H1 (cell line): ENCODE measurements around the gene AVPI1. TPM values are rescaled to one million over a fixed set of nuclear protein-coding genes. Genes with fewer than 3 reads are reported as not detected.

Experiments
- CTCF ChIA-PET: fragments of 300-600 bp; sonication (Branson Sonifier 250); formaldehyde crosslinking; loops from one replicate; lab custom pipeline; 2021; ENCODE audit not compliant: partially characterized antibody; lab: Charles Lee
- POLR2A ChIA-PET: fragments of 300-600 bp; sonication (Branson Sonifier 250); formaldehyde crosslinking; loops from one replicate; lab custom pipeline; 2021; ENCODE audit warnings: inconsistent platforms; ENCODE audit not compliant: partially characterized antibody; lab: Charles Lee
- DNase-seq, 2 experiments: peaks; one replicate each; pipeline versions ENCODE4 v3.0.0 to v3.0.0-alpha.2; 2010 to 2022; ENCODE audit warnings: low spot score in 2 of 2, low read depth in 1 of 2, mixed read lengths in 1 of 2
- FAIRE-seq: peaks from 2 replicates; lab custom pipeline; 2011; peaks lifted over from hg19 to GRCh38; lab: Jason Lieb, UNC
- H2AFZ ChIP-seq: 2 replicates; pipeline ENCODE4 v1.8.1; 2012; ENCODE audit warnings: low read length, inconsistent platforms
- H2AK5ac ChIP-seq: 2 replicates; pipeline ENCODE4 v1.6.1; 2013; ENCODE audit warnings: low read depth, low read length
- H2BK120ac ChIP-seq: replicated peaks from 2 replicates; pipeline ENCODE3; 2013; ENCODE audit warnings: low read depth, low read length, inconsistent platforms
- H2BK12ac ChIP-seq: 2 replicates; pipeline ENCODE4 v1.6.1; 2013; ENCODE audit warnings: low read depth, low read length
- H2BK15ac ChIP-seq: 2 replicates; pipeline ENCODE4 v1.6.1; 2013; ENCODE audit warnings: low read length
- H2BK20ac ChIP-seq: 2 replicates; pipeline ENCODE4 v1.6.1; 2013; ENCODE audit warnings: low read length
- H2BK5ac ChIP-seq: 2 replicates; pipeline ENCODE4 v1.6.1; 2013; ENCODE audit warnings: low read depth, low read length
- H3K14ac ChIP-seq: 2 replicates; pipeline ENCODE4 v1.6.1; 2013; ENCODE audit warnings: inconsistent platforms; ENCODE audit not compliant: insufficient read length
- H3K18ac ChIP-seq: 2 replicates; pipeline ENCODE4 v1.6.1; 2013; ENCODE audit warnings: low read length; ENCODE audit errors: extremely low read depth
- H3K23ac ChIP-seq: 2 replicates; pipeline ENCODE4 v1.6.1; 2013; ENCODE audit warnings: inconsistent platforms; ENCODE audit not compliant: insufficient read length
- H3K23me2 ChIP-seq: 2 replicates; pipeline ENCODE4 v1.6.1; 2013; ENCODE audit warnings: low read depth, low read length
- H3K27ac ChIP-seq: 2 replicates; pipeline ENCODE4 v1.6.1; 2011; ENCODE audit warnings: low read depth, low read length, inconsistent platforms
- H3K27me3 ChIP-seq, 4 experiments: replicated peaks in 1 of 4; 1 replicate in 1 of 4; 2 replicates in 3 of 4; pipeline versions ENCODE4 v1.6.1 to v1.8.1; 2011 to 2013; ENCODE audit warnings: low read length in 3 of 4, mild to moderate bottlenecking in 3 of 4, inconsistent platforms in 2 of 4, mixed read lengths in 2 of 4, moderate library complexity in 1 of 4; ENCODE audit not compliant: control insufficient read depth in 3 of 4, insufficient read depth in 3 of 4; ENCODE audit errors: extremely low read depth in 1 of 4
- H3K36me3 ChIP-seq, 4 experiments: 2 replicates each; pipeline versions ENCODE4 v1.6.1 to v1.8.1; 2011 to 2013; ENCODE audit warnings: mild to moderate bottlenecking in 4 of 4, low read length in 3 of 4, moderate library complexity in 2 of 4, control low read depth in 1 of 4, inconsistent platforms in 1 of 4; ENCODE audit not compliant: insufficient read depth in 4 of 4, control insufficient read depth in 2 of 4
- H3K4ac ChIP-seq: replicated peaks from 2 replicates; pipeline ENCODE3; 2013; ENCODE audit warnings: low read length, low read depth, mixed read lengths, inconsistent platforms; ENCODE audit not compliant: insufficient read length
- H3K4me1 ChIP-seq, 4 experiments: replicated peaks in 1 of 4; 1 replicate in 1 of 4; 2 replicates in 3 of 4; pipeline versions ENCODE4 v1.6.1 to v1.8.1; 2011 to 2013; ENCODE audit warnings: low read length in 3 of 4, inconsistent platforms in 2 of 4, mixed read lengths in 1 of 4; ENCODE audit not compliant: insufficient read depth in 4 of 4, control insufficient read depth in 3 of 4
- H3K4me2 ChIP-seq, 2 experiments: 2 replicates each; pipeline versions ENCODE4 v1.6.1 to v1.8.1; 2011 to 2013; ENCODE audit warnings: low read depth in 2 of 2, low read length in 2 of 2, control low read depth in 1 of 2, inconsistent platforms in 1 of 2, mild to moderate bottlenecking in 1 of 2; ENCODE audit not compliant: insufficient read depth in 1 of 2
- H3K4me3 ChIP-seq, 4 experiments: fragments of 200-600, 300-600 bp in 1 of 4; sonication (generic), shearing (Covaris generic), sonication (Bioruptor Twin) in 1 of 4; 2 replicates each; pipeline versions ENCODE4 v1.5.1 to v1.8.1; 2011 to 2016; ENCODE audit warnings: low read length in 4 of 4, low read depth in 3 of 4, control low read depth in 2 of 4, inconsistent platforms in 2 of 4, mild to moderate bottlenecking in 2 of 4, mixed read lengths in 1 of 4, moderate library complexity in 1 of 4; ENCODE audit not compliant: insufficient read depth in 2 of 4; ENCODE audit errors: extremely low read depth in 1 of 4
- H3K56ac ChIP-seq: replicated peaks from 2 replicates; pipeline ENCODE3; 2013; ENCODE audit warnings: low read depth, mild to moderate bottlenecking, mixed read lengths, low read length, inconsistent platforms; ENCODE audit not compliant: insufficient read length
- H3K79me1 ChIP-seq: 2 replicates; pipeline ENCODE4 v1.6.1; 2013; ENCODE audit warnings: low read depth, low read length, control low read depth
- H3K79me2 ChIP-seq, 2 experiments: 2 replicates each; pipeline versions ENCODE4 v1.6.1 to v1.8.1; 2012 to 2013; ENCODE audit warnings: low read length in 2 of 2, mild to moderate bottlenecking in 2 of 2, inconsistent platforms in 1 of 2; ENCODE audit not compliant: insufficient read depth in 2 of 2, control insufficient read depth in 1 of 2
- H3K9ac ChIP-seq, 4 experiments: replicated peaks in 1 of 4; 1 replicate in 1 of 4; 2 replicates in 3 of 4; pipeline versions ENCODE4 v1.6.1 to v1.8.1; 2011 to 2013; ENCODE audit warnings: low read depth in 3 of 4, low read length in 3 of 4, control low read depth in 2 of 4, mild to moderate bottlenecking in 2 of 4, moderate library complexity in 2 of 4, inconsistent platforms in 1 of 4; ENCODE audit errors: extremely low read depth in 1 of 4
- H3K9me3 ChIP-seq, 2 experiments: 2 replicates each; pipeline versions ENCODE4 v1.6.1 to v1.8.1; 2012 to 2013; ENCODE audit warnings: mild to moderate bottlenecking in 2 of 2, moderate library complexity in 2 of 2, control low read depth in 1 of 2, inconsistent platforms in 1 of 2, low read depth in 1 of 2, low read length in 1 of 2, mixed read lengths in 1 of 2; ENCODE audit not compliant: insufficient read depth in 2 of 2
- H4K20me1 ChIP-seq, 2 experiments: replicated peaks in 1 of 2; 2 replicates each; pipeline versions ENCODE3 to v1.8.1; 2011 to 2013; ENCODE audit warnings: inconsistent platforms in 2 of 2, low read length in 2 of 2, mild to moderate bottlenecking in 1 of 2; ENCODE audit not compliant: insufficient read depth in 2 of 2, control insufficient read depth in 1 of 2
- H4K5ac ChIP-seq: 2 replicates; pipeline ENCODE4 v1.6.1; 2013; ENCODE audit warnings: low read length, low read depth, mixed read lengths, inconsistent platforms; ENCODE audit not compliant: insufficient read length
- H4K8ac ChIP-seq: 2 replicates; pipeline ENCODE4 v1.8.0; 2013; ENCODE audit warnings: mild to moderate bottlenecking, moderate library complexity, low read length, inconsistent platforms; ENCODE audit not compliant: insufficient read depth; ENCODE audit errors: extremely low read depth
- H4K91ac ChIP-seq: replicated peaks from 2 replicates; pipeline ENCODE3; 2013; ENCODE audit warnings: low read length, mixed read lengths, inconsistent platforms; ENCODE audit not compliant: insufficient read length
- CREB1 ChIP-seq: IDR thresholded peaks from 2 replicates; pipeline ENCODE4 v1.6.1; 2012; ENCODE audit warnings: inconsistent platforms
- KDM1A ChIP-seq: fragments of 200-600, 300-600 bp; sonication (generic); IDR thresholded peaks from 2 replicates; pipeline ENCODE4 v1.7.1; 2016; ENCODE audit warnings: mild to moderate bottlenecking, low read length, borderline replicate concordance
- SIN3A ChIP-seq, 2 experiments: IDR thresholded peaks in 1 of 2; conservative IDR thresholded peaks in 1 of 2; 2 replicates each; pipeline ENCODE4 v1.6.1; 2011 to 2012; ENCODE audit warnings: low read length in 2 of 2, improper control_type of control experiment in 1 of 2, low read depth in 1 of 2, mild to moderate bottlenecking in 1 of 2
- WGBS, 2 experiments: shearing (Covaris generic) in 1 of 2; methylation state at CpG; one replicate each; pipeline versions ENCODE4 v1.1.6 to v1.1.7; 2013 to 2015; ENCODE audit warnings: low lambda C conversion rate in 2 of 2, mixed read lengths in 2 of 2, inconsistent platforms in 1 of 2, low coverage in 1 of 2, missing lambda C conversion rate in 1 of 2; ENCODE audit not compliant: insufficient replicate concordance in 2 of 2, insufficient coverage in 1 of 2, insufficient read length in 1 of 2; ENCODE audit errors: extremely low coverage in 1 of 2, missing lambda C conversion rate in 1 of 2; 5-methylcytosine and 5-hydroxymethylcytosine counted together
- polyA plus RNA-seq, 7 experiments: library from polyadenylated mRNA; depleted of rRNA in 3 of 7; stranded (reverse) in 5 of 7; unstranded in 2 of 7; fragments of >200 nt in 5 of 7; fragments of 200-250 nt in 2 of 7; gene quantifications; 1 replicate in 5 of 7; 2 replicates in 1 of 7; 4 replicates in 1 of 7; pipeline versions ENCODE4 v1.2.1 to v1.2.3, GENCODE V29; 2011 to 2013; ENCODE audit warnings: missing spikeins in 2 of 7, mixed read lengths in 2 of 7
- total RNA-seq: library from RNA; stranded (reverse); fragmentation: NEBNext Ultra II Directional; extraction: Animal tissue kit (Norgen Biotek cat#: 25700); gene quantifications from 2 replicates; pipeline ENCODE4 v1.2.1, GENCODE V29; 2021
- TF ChIP-seq, protein P1 (sequence below), 3 experiments: IDR thresholded peaks; 1 replicate in 2 of 3; 2 replicates in 1 of 3; pipeline versions ENCODE4 v1.5.1 to v1.6.1; 2011; ENCODE audit warnings: low read length in 3 of 3, mild to moderate bottlenecking in 3 of 3, inconsistent platforms in 2 of 3, low read depth in 1 of 3, moderate library complexity in 1 of 3; ENCODE audit not compliant: insufficient read depth in 1 of 3; ENCODE audit errors: control extremely low read depth in 1 of 3

AVPI1 gene
- total and polyA plus RNA-seq, 2 of the 8 experiments (the other 6 are each of a cell fraction or from before 2014, with no cell fraction given) = 9.0 to 13.5 TPM

DNA sequence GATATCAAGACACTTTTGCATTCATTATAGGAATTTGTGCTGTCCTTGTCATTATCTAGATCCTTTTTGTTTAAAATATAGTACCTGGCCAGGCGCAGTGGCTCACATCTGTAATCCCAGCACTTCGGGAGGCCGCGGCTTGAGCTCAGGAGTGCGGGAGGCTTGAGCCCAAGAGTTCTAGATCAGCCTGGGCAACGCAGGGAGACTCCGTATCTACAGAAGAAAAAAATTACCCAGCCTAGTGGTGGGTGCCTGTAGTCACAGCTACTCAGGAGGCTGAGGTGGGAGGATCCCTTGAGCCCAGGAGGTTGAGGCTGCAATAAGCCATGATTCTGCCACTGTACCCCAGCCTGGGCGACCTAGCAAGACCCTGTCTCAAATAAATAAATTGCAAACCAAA, 53.1 kb downstream of the AVPI1 start:
- Histone ChIP-seq H3K4me1 (peaks cover 0 to 4% (median 1%) of the 10 kb centered on the region in 4 experiments; a peak in 2 of 7 replicates), H4K8ac (no peak overlapping the region; the same call in 1 of the 2 replicates), H2BK5ac (no peak overlapping the region), H3K4me3 (peak overlapping the region; percentile 78 to 96 (median 94); a peak in 6 of 8 replicates), H3K79me1 (no peaks in the 10 kb centered on the region), H3K36me3 (no peaks in the 10 kb centered on the region), H3K9me3 (no peaks in the 10 kb centered on the region), H3K18ac (no peak overlapping the region), H3K79me2 (peaks cover 0 to 11% of the 10 kb centered on the region in 2 experiments; a peak in 2 of 4 replicates), H3K23ac (no peak overlapping the region), H4K20me1 (no peaks in the 10 kb centered on the region), H3K56ac (no peak overlapping the region), H4K91ac (no peak overlapping the region), H3K9ac (no peak overlapping the region), H3K4ac (no peak overlapping the region), H3K4me2 (peak overlapping the region; percentile 68 to 75), H2BK12ac (no peak overlapping the region), H4K5ac (peak overlapping the region; percentile 76), H2BK20ac (no peak overlapping the region), H3K23me2 (no peaks in the 10 kb centered on the region; the same call in 1 of the 2 replicates), H2BK120ac (no peak overlapping the region), H3K27me3 (no peaks in the 10 kb centered on the region), H3K14ac (no peak overlapping the region), H2AK5ac (no peak overlapping the region), H2AFZ (0 out of 2 replicates have a peak overlapping the region, but pooled peaks have one; percentile 11), H3K27ac (peak overlapping the region; percentile 27; the same call in 1 of the 2 replicates), H2BK15ac (no peak overlapping the region)
- TF ChIP-seq KDM1A (peak; percentile 61), CREB1 (no peak), SIN3A (conservative IDR thresholded peaks at IDR 0.05 in 1 of 2, IDR thresholded peaks at IDR 0.05 in 1 of 2; ENCODE audit: low read depth in 1 of 2, low read length in 2 of 2) (no peak)
- TF ChIP-seq, protein P1, sequence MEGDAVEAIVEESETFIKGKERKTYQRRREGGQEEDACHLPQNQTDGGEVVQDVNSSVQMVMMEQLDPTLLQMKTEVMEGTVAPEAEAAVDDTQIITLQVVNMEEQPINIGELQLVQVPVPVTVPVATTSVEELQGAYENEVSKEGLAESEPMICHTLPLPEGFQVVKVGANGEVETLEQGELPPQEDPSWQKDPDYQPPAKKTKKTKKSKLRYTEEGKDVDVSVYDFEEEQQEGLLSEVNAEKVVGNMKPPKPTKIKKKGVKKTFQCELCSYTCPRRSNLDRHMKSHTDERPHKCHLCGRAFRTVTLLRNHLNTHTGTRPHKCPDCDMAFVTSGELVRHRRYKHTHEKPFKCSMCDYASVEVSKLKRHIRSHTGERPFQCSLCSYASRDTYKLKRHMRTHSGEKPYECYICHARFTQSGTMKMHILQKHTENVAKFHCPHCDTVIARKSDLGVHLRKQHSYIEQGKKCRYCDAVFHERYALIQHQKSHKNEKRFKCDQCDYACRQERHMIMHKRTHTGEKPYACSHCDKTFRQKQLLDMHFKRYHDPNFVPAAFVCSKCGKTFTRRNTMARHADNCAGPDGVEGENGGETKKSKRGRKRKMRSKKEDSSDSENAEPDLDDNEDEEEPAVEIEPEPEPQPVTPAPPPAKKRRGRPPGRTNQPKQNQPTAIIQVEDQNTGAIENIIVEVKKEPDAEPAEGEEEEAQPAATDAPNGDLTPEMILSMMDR (IDR thresholded peaks at IDR 0.05; ENCODE audit: control extremely low read depth in 1 of 3, insufficient read depth in 1 of 3, low read depth in 1 of 3, low read length in 3 of 3) = peak in 2 of 3 experiments; percentile 8 to 26; a peak in 2 of 4 replicates
- 88% methylated on average over 8 of the region's 8 CpGs; no CpG with 5 or more reads in 1 of the 2 experiments for WGBS, 2 experiments
- FAIRE-seq = no peak
- DNase-seq = no peak
- ChIA-PET CTCF (interaction anchor here (1.0 kb wide), 1 partner anchor 13 kb away, joined by 3 read pairs; no protein-coding TSS in a partner anchor), POLR2A (interaction anchor here (0.7 kb wide), 1 partner anchor 53 kb away, joined by 3 read pairs; the partner anchor contains the start of gene AVPI1)
